GM12892 (cell line): ENCODE measurements around the gene RGS7.
"Not testable (repeated sequence)": the region's sequence is repeated elsewhere in the genome, so short reads cannot be mapped to it uniquely, and the experiment has no call there.

Experiments
- POLR2A ChIP-seq: IDR thresholded peaks from 2 replicates; pipeline ENCODE4 v1.6.1; 2011; ENCODE audit warnings: low read depth, low read length, control low read depth
- POLR2AphosphoS5 ChIP-seq: IDR thresholded peaks from 2 replicates; pipeline ENCODE4 v1.6.1; 2011; ENCODE audit warnings: low read depth, low read length, control low read depth
- TAF1 ChIP-seq: IDR thresholded peaks from 2 replicates; pipeline ENCODE4 v1.6.1; 2011; ENCODE audit warnings: low read depth, mild to moderate bottlenecking, control low read depth, low read length, borderline replicate concordance

GRCh38 chr1:241089066-241089465, 267.9 kb downstream of the RGS7 start:
- TF ChIP-seq POLR2A, TAF1, POLR2AphosphoS5: not testable (repeated sequence)
